Stomach (tissue), 4 donors: Measurements from ENCODE around the gene AMHR2.

Experiments used
- CTCF ChIP-seq, 7 experiments: fragments of 450-650 bp in 4 of 7; fragments of 200-600 bp in 3 of 7; sonication (generic) in 3 of 7; IDR thresholded peaks; one replicate each; pipeline ENCODE4 v1.5.1; 2016 to 2019; ENCODE audit warnings: antibody characterized with exemption in 7 of 7, control low read depth in 2 of 7, mild to moderate bottlenecking in 1 of 7
- EP300 ChIP-seq: sonication (generic); formaldehyde crosslinking; IDR thresholded peaks from one replicate; pipeline ENCODE4 v1.6.1; 2017; ENCODE audit warnings: antibody characterized with exemption
- POLR2A ChIP-seq, 4 donors: fragments of 450-650 bp; IDR thresholded peaks; one replicate each; pipeline ENCODE4 v1.6.1; 2016; ENCODE audit warnings: antibody characterized with exemption in 4 of 4, control low read depth in 2 of 4, mild to moderate bottlenecking in 1 of 4, moderate library complexity in 1 of 4
- POLR2AphosphoS5 ChIP-seq, 3 donors: sonication (generic); formaldehyde crosslinking; IDR thresholded peaks; one replicate each; pipeline ENCODE4 v1.6.1; 2016; ENCODE audit warnings: antibody characterized with exemption in 3 of 3

DNA sequence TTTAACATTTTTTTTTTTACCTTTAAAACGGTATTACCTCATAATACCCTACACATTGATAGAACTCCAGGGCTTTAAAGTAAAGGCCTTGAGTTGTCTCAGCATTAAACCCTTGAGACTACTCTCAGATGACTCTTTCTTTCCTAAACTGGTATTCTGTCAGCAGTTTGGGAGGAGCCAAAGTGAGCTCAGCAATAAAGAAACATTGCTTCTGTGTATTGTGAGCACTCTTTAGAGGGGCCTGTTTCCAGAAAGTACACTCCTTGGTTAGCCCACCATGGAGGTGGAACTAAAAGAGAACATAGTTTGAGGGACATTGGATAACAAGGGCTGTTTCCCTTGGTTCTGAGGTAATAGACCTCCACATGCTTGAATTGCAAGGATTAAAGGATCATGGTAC, 55.2 kb downstream of the AMHR2 start:
- TF ChIP-seq EP300 (no peak), POLR2A (IDR thresholded peaks at IDR 0.05) (no peak), CTCF (IDR thresholded peaks at IDR 0.05) (no peak), POLR2AphosphoS5 (IDR thresholded peaks at IDR 0.05) (no peak)
